ENCODE data around the gene ROCK1.

DNA sequence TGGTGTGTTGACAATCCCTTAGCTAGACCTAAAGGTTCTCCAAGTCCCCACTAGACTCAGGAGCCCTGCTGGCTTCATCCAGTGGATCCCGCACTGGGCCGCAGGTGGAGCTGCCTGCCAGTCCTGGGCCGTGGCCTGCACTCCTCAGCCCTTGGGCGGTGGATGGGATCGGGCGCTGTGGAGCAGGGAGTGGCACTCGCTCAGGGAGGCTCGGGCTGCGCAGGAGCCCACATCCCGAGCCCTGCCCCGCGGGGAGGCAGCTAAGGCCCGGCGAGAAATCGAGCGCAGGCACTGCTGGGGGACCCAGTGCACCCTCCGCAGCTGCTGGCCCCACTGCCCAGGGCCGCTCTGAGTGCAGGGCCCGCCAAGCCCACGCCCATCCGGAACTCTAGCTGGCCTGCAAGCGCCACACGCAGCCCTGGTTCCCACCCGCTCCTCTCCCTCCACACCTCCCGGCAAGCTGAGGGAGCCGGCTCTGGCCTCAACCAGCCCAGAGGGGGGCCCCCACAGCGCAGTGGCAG, 20.8 kb upstream of the ROCK1 start:
- TF ChIP-seq POLR2A (IDR thresholded peaks at IDR 0.05) (no peak), EP300 (IDR thresholded peaks at IDR 0.05) (no peak)
- TF ChIP-seq, protein P1, sequence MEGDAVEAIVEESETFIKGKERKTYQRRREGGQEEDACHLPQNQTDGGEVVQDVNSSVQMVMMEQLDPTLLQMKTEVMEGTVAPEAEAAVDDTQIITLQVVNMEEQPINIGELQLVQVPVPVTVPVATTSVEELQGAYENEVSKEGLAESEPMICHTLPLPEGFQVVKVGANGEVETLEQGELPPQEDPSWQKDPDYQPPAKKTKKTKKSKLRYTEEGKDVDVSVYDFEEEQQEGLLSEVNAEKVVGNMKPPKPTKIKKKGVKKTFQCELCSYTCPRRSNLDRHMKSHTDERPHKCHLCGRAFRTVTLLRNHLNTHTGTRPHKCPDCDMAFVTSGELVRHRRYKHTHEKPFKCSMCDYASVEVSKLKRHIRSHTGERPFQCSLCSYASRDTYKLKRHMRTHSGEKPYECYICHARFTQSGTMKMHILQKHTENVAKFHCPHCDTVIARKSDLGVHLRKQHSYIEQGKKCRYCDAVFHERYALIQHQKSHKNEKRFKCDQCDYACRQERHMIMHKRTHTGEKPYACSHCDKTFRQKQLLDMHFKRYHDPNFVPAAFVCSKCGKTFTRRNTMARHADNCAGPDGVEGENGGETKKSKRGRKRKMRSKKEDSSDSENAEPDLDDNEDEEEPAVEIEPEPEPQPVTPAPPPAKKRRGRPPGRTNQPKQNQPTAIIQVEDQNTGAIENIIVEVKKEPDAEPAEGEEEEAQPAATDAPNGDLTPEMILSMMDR (IDR thresholded peaks at IDR 0.05) = no peak
